ENCODE results near the gene USB1. TPM values are rescaled to one million over a fixed set of nuclear protein-coding genes. Genes with fewer than 3 reads are reported as not detected.

The USB1 gene
- total RNA-seq, 2 experiments from 2014 or later = 67.0 to 68.6 TPM

GRCh38 chr16:58042886-58043515, 41.8 kb downstream of the USB1 start:
- Mint-ChIP-seq H3K9me3 (ENCODE audit: insufficient read depth) (no peaks in the 10 kb centered on the region), H3K36me3 (ENCODE audit: low read depth) (no peaks in the 10 kb centered on the region), H3K27me3 (ENCODE audit: low read depth) (no peaks in the 10 kb centered on the region), H3K27ac (no peak overlapping the region), H3K4me3 (no peak overlapping the region), H3K4me1 (ENCODE audit: low read depth) (no peaks in the 10 kb centered on the region)
- ChIA-PET CTCF (interaction anchor here (1.1 kb wide), 1 partner anchor 54 kb away, joined by 3 read pairs; no protein-coding TSS in a partner anchor), POLR2A (no interaction called here)
- DNase-seq (no peak), ATAC-seq (no peak)

- H3K9me3 Mint-ChIP-seq (ENCODE audit: insufficient read depth) = no peaks in the 10 kb centered on the region
- no peak overlapping the region for H3K4me3 Mint-ChIP-seq
- ATAC-seq = no peak
- no peaks in the 10 kb centered on the region for H3K4me1 Mint-ChIP-seq (ENCODE audit: low read depth)
- POLR2A ChIA-PET = no interaction called here
- H3K27me3 Mint-ChIP-seq (ENCODE audit: low read depth) = no peaks in the 10 kb centered on the region
- H3K27ac Mint-ChIP-seq = peak overlapping the region; percentile 25
- CTCF ChIA-PET = no interaction called here
- H3K36me3 Mint-ChIP-seq (ENCODE audit: low read depth) = no peaks in the 10 kb centered on the region
- no peak for DNase-seq
Measured at GRCh38 chr16:58043571-58044155, 42.5 kb downstream of the USB1 start.

GRCh38 chr16:58044266-58045019, 43.2 kb downstream of the USB1 start:
- Mint-ChIP-seq H3K27ac (no peak overlapping the region), H3K4me3 (no peak overlapping the region), H3K36me3 (ENCODE audit: low read depth) (no peaks in the 10 kb centered on the region), H3K4me1 (ENCODE audit: low read depth) (no peaks in the 10 kb centered on the region), H3K9me3 (ENCODE audit: insufficient read depth) (no peaks in the 10 kb centered on the region), H3K27me3 (ENCODE audit: low read depth) (no peaks in the 10 kb centered on the region)
- CTCF ChIA-PET = no interaction called here
- no peak for DNase-seq
- POLR2A ChIA-PET = no interaction called here
- no peak for ATAC-seq

GRCh38 chr16:58045096-58045495, 43.9 kb downstream of the USB1 start:
- ChIA-PET POLR2A (no interaction called here), CTCF (no interaction called here)
- Mint-ChIP-seq H3K27ac (no peak overlapping the region), H3K4me3 (no peak overlapping the region), H3K9me3 (ENCODE audit: insufficient read depth) (no peaks in the 10 kb centered on the region), H3K36me3 (ENCODE audit: low read depth) (no peaks in the 10 kb centered on the region), H3K27me3 (ENCODE audit: low read depth) (no peaks in the 10 kb centered on the region), H3K4me1 (ENCODE audit: low read depth) (no peaks in the 10 kb centered on the region)
- no peak for DNase-seq
- ATAC-seq = no peak

- Mint-ChIP-seq H3K4me3 (no peak overlapping the region), H3K4me1 (ENCODE audit: low read depth) (no peaks in the 10 kb centered on the region), H3K27ac (no peak overlapping the region), H3K9me3 (ENCODE audit: insufficient read depth) (no peaks in the 10 kb centered on the region), H3K27me3 (ENCODE audit: low read depth) (no peaks in the 10 kb centered on the region), H3K36me3 (ENCODE audit: low read depth) (no peaks in the 10 kb centered on the region)
- ChIA-PET POLR2A (no interaction called here), CTCF (no interaction called here)
- DNase-seq (no peak), ATAC-seq (no peak)
Measured at GRCh38 chr16:58046054-58046881, 45.1 kb downstream of the USB1 start.

GRCh38 chr16:58046936-58047335, 45.7 kb downstream of the USB1 start:
- CTCF ChIA-PET = no interaction called here
- H3K4me3 Mint-ChIP-seq = no peak overlapping the region
- DNase-seq (no peak), ATAC-seq (no peak)
- H3K9me3 Mint-ChIP-seq (ENCODE audit: insufficient read depth) = no peaks in the 10 kb centered on the region
- no peaks in the 10 kb centered on the region for H3K4me1 Mint-ChIP-seq (ENCODE audit: low read depth)
- POLR2A ChIA-PET = no interaction called here
- no peaks in the 10 kb centered on the region for H3K36me3 Mint-ChIP-seq (ENCODE audit: low read depth)
- no peaks in the 10 kb centered on the region for H3K27me3 Mint-ChIP-seq (ENCODE audit: low read depth)
- no peak overlapping the region for H3K27ac Mint-ChIP-seq

GRCh38 chr16:58047557-58048348, 46.5 kb downstream of the USB1 start:
- no peaks in the 10 kb centered on the region for H3K36me3 Mint-ChIP-seq (ENCODE audit: low read depth)
- ATAC-seq (no peak), DNase-seq (no peak)
- no peak overlapping the region for H3K4me3 Mint-ChIP-seq
- H3K27me3 Mint-ChIP-seq (ENCODE audit: low read depth) = no peaks in the 10 kb centered on the region
- H3K4me1 Mint-ChIP-seq (ENCODE audit: low read depth) = no peaks in the 10 kb centered on the region
- ChIA-PET CTCF (no interaction called here), POLR2A (no interaction called here)
- H3K9me3 Mint-ChIP-seq (ENCODE audit: insufficient read depth) = no peaks in the 10 kb centered on the region
- no peak overlapping the region for H3K27ac Mint-ChIP-seq

- DNase-seq (no peak), ATAC-seq (no peak)
- ChIA-PET POLR2A (no interaction called here), CTCF (no interaction called here)
- Mint-ChIP-seq H3K4me1 (ENCODE audit: low read depth) (no peaks in the 10 kb centered on the region), H3K36me3 (ENCODE audit: low read depth) (no peaks in the 10 kb centered on the region), H3K27me3 (ENCODE audit: low read depth) (no peaks in the 10 kb centered on the region), H3K27ac (no peak overlapping the region), H3K4me3 (no peak overlapping the region), H3K9me3 (ENCODE audit: insufficient read depth) (no peaks in the 10 kb centered on the region)
Measured at GRCh38 chr16:58048494-58049231, 47.5 kb downstream of the USB1 start.

- H3K4me1 Mint-ChIP-seq (ENCODE audit: low read depth) = peaks cover 4% of the 10 kb centered on the region
- H3K4me3 Mint-ChIP-seq = no peak overlapping the region
- no peaks in the 10 kb centered on the region for H3K36me3 Mint-ChIP-seq (ENCODE audit: low read depth)
- ChIA-PET POLR2A (no interaction called here), CTCF (interaction anchor here (1.0 to 1.8 kb wide), 2 partner anchors 48 to 78 kb away, joined by 3 to 7 read pairs; no protein-coding TSS in a partner anchor)
- H3K27ac Mint-ChIP-seq = no peak overlapping the region
- no peak for DNase-seq
- no peaks in the 10 kb centered on the region for H3K27me3 Mint-ChIP-seq (ENCODE audit: low read depth)
- H3K9me3 Mint-ChIP-seq (ENCODE audit: insufficient read depth) = no peaks in the 10 kb centered on the region
- ATAC-seq = no peak
Measured at GRCh38 chr16:58049232-58050185, 48.3 kb downstream of the USB1 start.

GRCh38 chr16:58051296-58051695, 50.1 kb downstream of the USB1 start:
- ChIA-PET CTCF (interaction anchor here (0.6 kb wide), 1 partner anchor 17 kb away, joined by 3 read pairs; no protein-coding TSS in a partner anchor), POLR2A (no interaction called here)
- H3K4me1 Mint-ChIP-seq (ENCODE audit: low read depth) = peaks cover 4% of the 10 kb centered on the region
- no peak overlapping the region for H3K4me3 Mint-ChIP-seq
- ATAC-seq (no peak), DNase-seq (no peak)
- H3K27ac Mint-ChIP-seq = no peak overlapping the region
- no peaks in the 10 kb centered on the region for H3K9me3 Mint-ChIP-seq (ENCODE audit: insufficient read depth)
- no peaks in the 10 kb centered on the region for H3K36me3 Mint-ChIP-seq (ENCODE audit: low read depth)
- no peaks in the 10 kb centered on the region for H3K27me3 Mint-ChIP-seq (ENCODE audit: low read depth)

Measured in activated CD8-positive, alpha-beta T cell treated with anti-CD3 and anti-CD28 coated beads, Interleukin-2, amount 10 ng/mL, durations not matched to agents 7 days and 5 days (primary cell).